ENCODE data around the gene ORC2. TPM values are rescaled to one million over a fixed set of nuclear protein-coding genes. Genes with fewer than 3 reads are reported as not detected.

The ORC2 gene
- total RNA-seq, 4 donors from 2014 or later = 23.8 to 51.2 (median 28.7) TPM

GRCh38 chr2:200939832-200940231 lies 23.6 kb downstream of the ORC2 start:
- H3K27me3 ChIP-seq = no peaks in the 10 kb centered on the region
- no peaks in the 10 kb centered on the region for H3K4me1 ChIP-seq
- no peak overlapping the region for H3K4me3 ChIP-seq
- DNase-seq = no peak
- H3K27ac ChIP-seq = no peak overlapping the region
- peaks cover 0 to 74% (median 0%) of the 10 kb centered on the region in 3 donors for H3K36me3 ChIP-seq
- H3K9me3 ChIP-seq = no peaks in the 10 kb centered on the region
- TF ChIP-seq POLR2A (IDR thresholded peaks at IDR 0.05) (no peak), CTCF (IDR thresholded peaks at IDR 0.05) (no peak)

DNA sequence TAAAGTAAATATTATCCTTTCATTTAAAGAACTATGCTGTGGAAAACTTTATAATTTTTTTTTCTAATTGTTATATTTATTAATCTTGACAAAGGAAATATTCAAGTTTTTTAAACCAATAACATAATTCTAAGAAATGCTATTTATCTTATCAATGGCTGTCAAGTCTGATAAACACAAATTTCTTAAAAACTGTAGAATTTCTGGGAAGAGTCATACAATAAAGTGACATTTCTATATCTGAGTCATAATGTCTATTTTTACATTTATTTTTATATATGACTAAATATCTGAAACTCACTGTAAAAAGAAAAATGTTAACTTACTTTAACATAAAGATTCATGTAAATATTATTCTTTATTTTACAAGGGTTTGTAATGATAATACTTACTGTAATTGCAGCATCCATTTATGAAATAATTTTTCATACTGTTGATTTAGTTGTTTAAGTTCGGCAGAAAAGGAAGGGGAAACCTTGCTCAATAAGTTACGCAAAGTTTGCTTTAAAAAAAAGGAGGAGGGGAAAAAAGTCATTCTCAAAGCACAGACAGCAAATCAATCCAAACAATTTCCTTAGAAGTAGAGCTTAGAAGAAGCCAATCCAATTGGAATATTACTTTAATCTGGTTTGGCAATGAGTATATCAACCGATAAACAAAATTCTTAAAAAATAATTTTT lies 32.4 kb downstream of the ORC2 start:
- Histone ChIP-seq H3K4me3 (no peak overlapping the region), H3K9me3 (no peaks in the 10 kb centered on the region), H3K36me3 (peaks cover 0 to 94% (median 0%) of the 10 kb centered on the region in 3 donors), H3K27me3 (no peaks in the 10 kb centered on the region), H3K27ac (no peak overlapping the region), H3K4me1 (no peaks in the 10 kb centered on the region)
- no peak for DNase-seq
- no peak for TF ChIP-seq CTCF (IDR thresholded peaks at IDR 0.05)
- TF ChIP-seq POLR2A (IDR thresholded peaks at IDR 0.05) = no peak

DNA sequence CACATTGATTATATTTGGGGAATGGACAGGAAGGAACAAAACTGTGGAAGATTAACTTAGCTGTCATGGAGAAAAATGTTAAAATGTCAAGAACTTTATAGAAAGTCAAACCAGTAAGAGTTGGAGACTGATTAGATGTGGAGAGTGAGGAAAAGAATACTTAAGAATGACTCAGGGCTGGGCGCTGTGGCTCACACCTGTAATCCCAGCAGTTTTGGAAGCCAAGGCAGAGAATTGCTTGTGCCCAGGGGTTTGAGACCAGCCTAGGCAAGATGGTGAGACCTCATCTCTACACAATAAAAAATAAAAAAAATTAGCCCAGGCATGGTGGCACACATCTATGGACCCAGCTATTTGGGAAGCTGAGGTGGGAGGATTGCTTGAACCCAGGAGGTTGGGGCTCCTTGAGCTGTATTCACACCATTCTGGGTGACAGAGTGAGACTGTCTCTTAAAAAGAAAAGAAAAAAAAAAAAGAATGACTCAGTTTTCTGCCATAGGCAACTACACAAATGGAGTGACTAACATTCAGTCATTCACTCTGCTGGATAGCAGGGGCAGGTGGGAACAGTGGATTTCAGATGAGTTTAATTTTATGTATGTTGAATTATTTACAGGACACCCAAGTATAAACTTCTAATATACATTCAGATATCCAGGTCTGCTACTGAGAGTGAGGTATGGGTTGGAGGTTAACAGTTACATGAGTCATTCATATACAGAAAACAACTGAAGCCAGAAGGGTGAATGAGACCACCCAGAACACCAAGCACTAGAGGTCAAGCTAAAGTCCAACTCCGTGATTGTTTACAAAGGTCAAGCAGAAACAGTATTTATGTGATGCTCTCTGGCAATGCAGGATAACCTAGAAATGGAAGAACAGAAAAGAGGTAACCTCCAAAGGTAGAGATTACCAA lies 33.9 kb downstream of the ORC2 start:
- TF ChIP-seq POLR2A (IDR thresholded peaks at IDR 0.05) (no peak), CTCF (IDR thresholded peaks at IDR 0.05) (no peak)
- no peaks in the 10 kb centered on the region for H3K9me3 ChIP-seq
- H3K4me3 ChIP-seq = no peak overlapping the region
- no peaks in the 10 kb centered on the region for H3K27me3 ChIP-seq
- DNase-seq = no peak
- H3K4me1 ChIP-seq = no peaks in the 10 kb centered on the region
- H3K27ac ChIP-seq = no peak overlapping the region
- H3K36me3 ChIP-seq = peaks cover 0 to 94% (median 0%) of the 10 kb centered on the region in 3 donors

DNA sequence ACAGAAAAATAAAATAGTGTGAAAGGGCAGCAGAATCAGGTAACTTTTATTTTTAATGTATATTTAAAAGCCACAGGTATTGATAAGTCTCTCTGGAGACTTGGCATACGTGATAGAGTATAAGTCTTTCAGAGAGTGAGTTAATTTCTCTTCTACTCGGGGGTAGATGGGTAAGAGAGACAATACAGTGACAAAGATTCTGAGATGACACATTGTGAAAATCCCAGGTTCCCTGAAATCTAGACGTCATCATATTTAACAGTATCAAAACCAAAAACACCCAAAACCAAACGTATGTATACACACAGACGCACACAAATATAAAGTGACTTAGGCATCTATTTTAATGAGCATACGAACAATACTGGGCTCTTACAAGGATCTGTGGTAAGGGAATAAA lies 41.0 kb downstream of the ORC2 start:
- H3K27ac ChIP-seq = no peak overlapping the region
- no peak for DNase-seq
- H3K4me3 ChIP-seq = no peak overlapping the region
- H3K9me3 ChIP-seq = no peaks in the 10 kb centered on the region
- H3K36me3 ChIP-seq = peaks cover 0 to 83% (median 0%) of the 10 kb centered on the region in 3 donors
- no peak for TF ChIP-seq POLR2A (IDR thresholded peaks at IDR 0.05)
- no peak for TF ChIP-seq CTCF (IDR thresholded peaks at IDR 0.05)
- H3K4me1 ChIP-seq = no peaks in the 10 kb centered on the region
- H3K27me3 ChIP-seq = no peaks in the 10 kb centered on the region

GRCh38 chr2:200913654-200914053 lies 49.8 kb downstream of the ORC2 start:
- H3K27me3 ChIP-seq = no peaks in the 10 kb centered on the region
- no peak for DNase-seq
- H3K4me3 ChIP-seq = no peak overlapping the region
- peaks cover 0 to 92% (median 0%) of the 10 kb centered on the region in 3 donors for H3K36me3 ChIP-seq
- H3K27ac ChIP-seq = no peak overlapping the region
- H3K9me3 ChIP-seq = no peaks in the 10 kb centered on the region
- TF ChIP-seq CTCF (IDR thresholded peaks at IDR 0.05) (no peak), POLR2A (IDR thresholded peaks at IDR 0.05) (no peak)
- H3K4me1 ChIP-seq = no peaks in the 10 kb centered on the region
